Measurements from ENCODE around the gene DMRTA1. TPM values are rescaled to one million over a fixed set of nuclear protein-coding genes. Genes with fewer than 3 reads are reported as not detected.

DMRTA1 gene
- total RNA-seq, 2 experiments from 2014 or later, result not detected

GRCh38 chr9:22415941-22416691 lies 30.5 kb upstream of the DMRTA1 start:
- no peak overlapping the region for H3K4me3 Mint-ChIP-seq
- ATAC-seq (no peak), DNase-seq (no peak)
- ChIA-PET POLR2A (no interaction called here), CTCF (interaction anchor here (1.7 kb wide), 1 partner anchor 11 kb away, joined by 3 read pairs; no protein-coding TSS in a partner anchor)
- H3K27ac Mint-ChIP-seq, result no peak overlapping the region
- intact Hi-C loops (cut with micrococcal nuclease), result no loop called here
- no peaks in the 10 kb centered on the region for H3K27me3 Mint-ChIP-seq
- no peaks in the 10 kb centered on the region for H3K36me3 Mint-ChIP-seq (ENCODE audit: low read depth)
- no peaks in the 10 kb centered on the region for H3K4me1 Mint-ChIP-seq (ENCODE audit: low read depth)
- no peaks in the 10 kb centered on the region for H3K9me3 Mint-ChIP-seq
- TF ChIP-seq CTCF (IDR thresholded peaks at IDR 0.05), result no peak

GRCh38 chr9:22416692-22417060 lies 29.9 kb upstream of the DMRTA1 start:
- ChIA-PET POLR2A (no interaction called here), CTCF (interaction anchor here (1.7 kb wide), 1 partner anchor 11 kb away, joined by 3 read pairs; no protein-coding TSS in a partner anchor)
- H3K9me3 Mint-ChIP-seq, result no peaks in the 10 kb centered on the region
- H3K36me3 Mint-ChIP-seq (ENCODE audit: low read depth), result no peaks in the 10 kb centered on the region
- H3K4me3 Mint-ChIP-seq, result no peak overlapping the region
- intact Hi-C loops (cut with micrococcal nuclease), result no loop called here
- ATAC-seq (no peak), DNase-seq (no peak)
- no peaks in the 10 kb centered on the region for H3K27me3 Mint-ChIP-seq
- no peaks in the 10 kb centered on the region for H3K4me1 Mint-ChIP-seq (ENCODE audit: low read depth)
- H3K27ac Mint-ChIP-seq, result no peak overlapping the region
- no peak for TF ChIP-seq CTCF (IDR thresholded peaks at IDR 0.05)

- POLR2A ChIA-PET, result no interaction called here
- DNase-seq (no peak), ATAC-seq (no peak)
- H3K27ac Mint-ChIP-seq, result no peak overlapping the region
- peaks cover 6% of the 10 kb centered on the region for H3K27me3 Mint-ChIP-seq
- no peak overlapping the region for H3K4me3 Mint-ChIP-seq
- no peak for TF ChIP-seq CTCF (IDR thresholded peaks at IDR 0.05)
- no peaks in the 10 kb centered on the region for H3K36me3 Mint-ChIP-seq (ENCODE audit: low read depth)
- intact Hi-C loops (cut with micrococcal nuclease), result no loop called here
- no peaks in the 10 kb centered on the region for H3K9me3 Mint-ChIP-seq
- CTCF ChIA-PET, result no interaction called here
- no peaks in the 10 kb centered on the region for H3K4me1 Mint-ChIP-seq (ENCODE audit: low read depth)
Measured at GRCh38 chr9:22423566-22423965, 23.1 kb upstream of the DMRTA1 start.

- Mint-ChIP-seq H3K36me3 (ENCODE audit: low read depth) (no peaks in the 10 kb centered on the region), H3K27ac (no peak overlapping the region), H3K4me3 (no peak overlapping the region), H3K4me1 (ENCODE audit: low read depth) (no peaks in the 10 kb centered on the region), H3K9me3 (no peaks in the 10 kb centered on the region), H3K27me3 (peaks cover 10% of the 10 kb centered on the region)
- CTCF ChIA-PET, result no interaction called here
- DNase-seq, result no peak
- POLR2A ChIA-PET, result interaction anchor here (0.7 kb wide), 1 partner anchor 273 kb away, joined by 3 read pairs; no protein-coding TSS in a partner anchor
- ATAC-seq, result no peak
- intact Hi-C loops (cut with micrococcal nuclease), result no loop called here
- no peak for TF ChIP-seq CTCF (IDR thresholded peaks at IDR 0.05)
Measured at GRCh38 chr9:22424616-22425015, 22.0 kb upstream of the DMRTA1 start.

GRCh38 chr9:22425551-22425950 lies 21.1 kb upstream of the DMRTA1 start:
- no peak overlapping the region for H3K27ac Mint-ChIP-seq
- ATAC-seq (no peak), DNase-seq (no peak)
- TF ChIP-seq CTCF (IDR thresholded peaks at IDR 0.05), result no peak
- H3K4me1 Mint-ChIP-seq (ENCODE audit: low read depth), result no peaks in the 10 kb centered on the region
- intact Hi-C loops (cut with micrococcal nuclease), result no loop called here
- no peaks in the 10 kb centered on the region for H3K9me3 Mint-ChIP-seq
- ChIA-PET POLR2A (no interaction called here), CTCF (no interaction called here)
- H3K4me3 Mint-ChIP-seq, result no peak overlapping the region
- H3K36me3 Mint-ChIP-seq (ENCODE audit: low read depth), result no peaks in the 10 kb centered on the region
- peaks cover 10% of the 10 kb centered on the region for H3K27me3 Mint-ChIP-seq

All from activated CD8-positive, alpha-beta T cell treated with anti-CD3 and anti-CD28 coated beads for 36 hours (primary cell).